Medulla oblongata (tissue), 1 donor: Measurements from ENCODE around the gene RNGTT.
"Not testable (repeated sequence)": the region's sequence is repeated elsewhere in the genome, so short reads cannot be mapped to it uniquely, and the experiment has no call there.

Experiments
- DNase-seq: peaks from one replicate; pipeline ENCODE4 v3.0.0-alpha.2; 2015; ENCODE audit errors: extremely low spot score

Gene RNGTT

GRCh38 chr6:88970301-88970700 is 6.9 kb upstream of the RNGTT start:
- DNase-seq, result no peak

- DNase-seq, result not testable (repeated sequence)
Measured at GRCh38 chr6:88969255-88969654, 5.8 kb upstream of the RNGTT start.

GRCh38 chr6:88967891-88968290 is 4.5 kb upstream of the RNGTT start:
- DNase-seq, result no peak

GRCh38 chr6:88965691-88966090 is 2.3 kb upstream of the RNGTT start:
- DNase-seq, result no peak

GRCh38 chr6:88964509-88964908 is 1.1 kb upstream of the RNGTT start:
- DNase-seq, result no peak

- no peak for DNase-seq
Measured at GRCh38 chr6:88958842-88959241, 4.6 kb downstream of the RNGTT start.

- no peak for DNase-seq
Measured at GRCh38 chr6:88953550-88954386, 9.7 kb downstream of the RNGTT start.

GRCh38 chr6:88952065-88952704 is 11.2 kb downstream of the RNGTT start:
- DNase-seq, result no peak

GRCh38 chr6:88945415-88946008 is 17.9 kb downstream of the RNGTT start:
- DNase-seq, result no peak

- DNase-seq, result no peak
Measured at GRCh38 chr6:88933521-88933920, 29.9 kb downstream of the RNGTT start.

GRCh38 chr6:88932019-88932418 is 31.4 kb downstream of the RNGTT start:
- DNase-seq, result not testable (repeated sequence)

GRCh38 chr6:88922775-88923548 is 40.5 kb downstream of the RNGTT start:
- no peak for DNase-seq

- DNase-seq, result no peak
Measured at GRCh38 chr6:88921734-88922133, 41.7 kb downstream of the RNGTT start.

GRCh38 chr6:88920774-88921733 is 42.4 kb downstream of the RNGTT start:
- no peak for DNase-seq

- no peak for DNase-seq
Measured at GRCh38 chr6:88920088-88920487, 43.3 kb downstream of the RNGTT start.

GRCh38 chr6:88919032-88919431 is 44.4 kb downstream of the RNGTT start:
- DNase-seq, result no peak

GRCh38 chr6:88916615-88917208 is 46.7 kb downstream of the RNGTT start:
- DNase-seq, result no peak

GRCh38 chr6:88914895-88915598 is 48.4 kb downstream of the RNGTT start:
- DNase-seq, result no peak

- no peak for DNase-seq
Measured at GRCh38 chr6:88914180-88914579, 49.2 kb downstream of the RNGTT start.

GRCh38 chr6:88913471-88913870 is 49.9 kb downstream of the RNGTT start:
- no peak for DNase-seq
